Daoy (cell line): Measurements from ENCODE around the gene LMCD1. TPM values are rescaled to one million over a fixed set of nuclear protein-coding genes. Genes with fewer than 3 reads are reported as not detected.
"Not testable (repeated sequence)": the region's sequence is repeated elsewhere in the genome, so short reads cannot be mapped to it uniquely, and the experiment has no call there.

Experiments used
- DNase-seq: peaks from one replicate; pipeline ENCODE4 v3.0.0-alpha.2; 2015; ENCODE audit warnings: low read depth
- total RNA-seq: library from RNA; depleted of rRNA; stranded (reverse); fragments of >200 nt; shearing (Covaris generic); gene quantifications from 2 replicates; pipeline ENCODE4 v1.2.3, GENCODE V29; 2014

LMCD1 gene
- total RNA-seq, 1 experiment from 2014 or later: 18.7 TPM

DNA sequence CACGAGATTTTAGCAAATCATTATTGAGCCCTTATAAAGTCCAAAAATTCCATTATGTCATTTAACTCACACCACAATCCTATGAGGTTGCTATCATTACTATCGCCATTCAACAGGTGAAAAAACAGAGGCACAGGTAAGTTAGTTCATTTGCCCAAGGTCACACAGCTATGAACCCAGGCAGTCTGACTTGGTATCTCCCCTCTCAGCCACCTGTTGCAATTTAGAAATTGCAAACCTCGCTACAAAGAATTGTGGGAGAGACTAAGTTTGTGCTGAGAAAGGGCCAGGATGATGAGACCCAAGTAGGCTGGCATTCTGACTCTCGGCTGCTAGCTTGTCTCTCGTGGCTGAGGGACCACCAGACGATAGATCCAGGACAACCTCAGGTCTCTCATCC, 57.7 kb downstream of the LMCD1 start:
- no peak for DNase-seq

DNA sequence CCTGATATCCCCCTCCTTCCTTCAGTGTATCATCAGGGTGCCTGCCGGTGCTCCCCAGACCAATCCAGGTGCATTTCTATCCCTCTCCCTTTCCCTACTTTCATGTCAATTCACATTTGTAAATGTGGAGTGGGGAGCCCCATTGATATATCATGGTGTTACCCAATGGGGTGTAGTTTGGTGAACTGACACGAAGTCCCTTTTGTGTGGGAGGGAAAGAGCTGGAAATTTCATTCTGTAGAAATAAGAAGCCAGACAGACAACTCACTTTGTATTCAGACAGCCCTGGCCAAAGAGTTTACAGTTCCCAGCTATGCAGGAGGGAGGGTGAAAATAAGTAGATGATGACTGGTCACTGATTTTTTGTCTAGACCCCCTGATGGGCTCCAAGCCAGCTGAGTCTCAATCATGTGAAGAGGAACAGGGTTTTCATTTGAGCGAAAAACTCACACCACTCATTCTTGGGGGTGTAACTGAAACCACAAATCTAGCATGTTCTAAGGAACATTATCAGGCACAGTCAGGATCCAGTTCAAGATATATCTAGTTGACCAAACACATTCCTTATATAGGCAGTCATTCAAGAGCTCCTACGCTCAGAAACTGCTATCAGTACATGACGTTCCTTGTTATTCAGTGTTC, 58.9 kb downstream of the LMCD1 start:
- DNase-seq: peak; percentile 67

- DNase-seq: no peak
Measured at GRCh38 chr3:8561370-8561769, 59.7 kb downstream of the LMCD1 start.

DNA sequence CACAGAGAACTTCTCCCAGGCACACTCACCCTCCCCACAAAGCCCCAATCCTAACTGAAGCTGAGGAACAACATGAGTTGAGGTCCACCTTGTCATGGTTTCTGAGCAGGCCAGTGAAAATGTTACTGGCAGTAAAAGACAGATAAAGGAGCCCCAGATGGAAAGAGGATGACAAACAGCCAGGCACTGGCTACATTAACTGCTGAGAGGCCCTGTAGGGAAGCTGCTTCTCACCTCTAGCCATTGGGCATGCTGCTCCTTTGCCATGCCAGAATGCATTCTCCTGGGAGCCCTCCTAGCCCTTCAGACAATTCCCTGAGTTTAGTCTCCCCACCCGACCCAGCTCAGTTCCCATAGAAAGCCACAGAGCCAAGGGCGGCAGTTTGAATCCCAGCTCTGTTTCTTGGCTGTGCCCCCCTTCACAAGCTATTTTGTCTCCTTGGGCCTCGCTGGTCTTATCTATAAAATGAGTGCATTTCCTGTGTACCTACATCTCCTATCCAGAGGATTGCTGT, 60.5 kb downstream of the LMCD1 start:
- DNase-seq: no peak

- DNase-seq: no peak
Measured at GRCh38 chr3:8563146-8563545, 61.5 kb downstream of the LMCD1 start.

DNA sequence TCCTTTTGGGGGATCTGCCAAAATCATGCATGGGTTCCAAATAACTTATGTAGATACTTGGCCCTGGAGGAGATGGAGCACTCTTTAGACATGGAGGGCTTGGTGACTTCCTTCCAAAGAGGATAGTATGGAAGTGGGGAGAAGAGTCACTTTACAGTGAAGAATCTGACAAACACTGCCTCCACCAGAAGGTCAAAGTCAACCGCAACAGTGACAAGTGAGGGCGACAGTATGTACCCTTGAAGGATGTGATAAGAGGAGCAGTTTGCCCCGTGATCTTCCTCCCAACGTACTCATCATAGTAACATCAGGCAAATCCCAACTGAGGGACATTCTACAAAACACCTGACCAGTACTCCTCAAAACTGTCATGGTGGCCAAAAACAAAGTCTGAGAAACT, 62.0 kb downstream of the LMCD1 start:
- DNase-seq: no peak

- no peak for DNase-seq
Measured at GRCh38 chr3:8565376-8565775, 63.8 kb downstream of the LMCD1 start.

DNA sequence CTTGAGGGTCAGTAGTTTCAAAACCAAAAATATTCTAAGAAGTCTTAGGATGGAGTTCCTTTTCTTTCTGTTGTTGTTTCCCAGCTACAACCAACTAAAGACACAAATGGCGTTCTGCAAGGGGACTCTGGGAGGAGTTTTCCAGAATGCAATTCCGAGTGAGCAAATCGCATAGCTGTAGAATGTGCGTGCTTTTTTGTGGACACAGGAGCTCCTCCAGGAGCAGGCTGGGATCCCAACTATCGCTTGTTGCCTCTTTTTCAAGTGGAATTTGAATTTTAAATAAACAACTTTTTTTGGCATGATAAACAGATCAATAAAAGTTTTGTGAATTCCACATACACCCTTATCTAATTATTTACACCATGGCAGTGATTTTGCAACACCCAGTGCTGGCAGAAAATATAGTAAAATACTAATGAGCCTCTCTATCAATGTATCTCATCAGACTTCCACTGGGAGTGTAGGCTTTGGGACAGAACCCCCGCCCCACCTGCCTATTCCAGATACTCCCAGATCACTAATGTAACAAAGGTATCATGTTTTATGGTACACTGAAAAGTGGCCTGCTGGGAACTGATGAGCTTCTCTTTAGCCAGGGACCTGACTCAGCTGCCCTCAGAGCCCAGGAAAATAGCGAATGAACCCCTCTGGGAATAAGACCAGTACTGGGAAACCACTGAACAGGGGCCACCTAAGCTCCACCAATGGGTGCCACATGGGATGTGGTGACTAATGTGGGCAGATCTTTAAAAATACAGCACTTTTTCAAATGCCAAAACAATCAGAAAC, 66.4 kb downstream of the LMCD1 start:
- DNase-seq: no peak

DNA sequence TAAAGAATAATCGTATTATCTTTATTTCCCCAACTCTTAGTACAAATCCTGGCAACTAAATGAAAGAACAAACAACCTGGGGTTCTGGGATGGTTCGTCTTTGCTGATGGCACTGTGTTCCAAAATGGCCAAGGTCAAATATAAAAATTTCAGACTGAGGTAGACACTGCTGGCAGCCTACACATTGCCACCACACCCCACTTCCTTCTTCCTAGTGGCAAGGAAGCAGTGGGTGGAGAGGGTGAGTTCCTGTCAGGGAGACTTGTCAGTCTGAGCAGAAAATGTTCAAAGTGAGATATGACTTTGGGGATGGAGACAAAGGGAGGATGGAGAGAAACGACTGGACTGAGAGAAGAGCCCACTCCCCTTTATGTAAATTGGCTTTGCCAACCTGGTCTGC, 69.6 kb downstream of the LMCD1 start:
- no peak for DNase-seq

GRCh38 chr3:8573342-8573926, 71.8 kb downstream of the LMCD1 start:
- DNase-seq: no peak

DNA sequence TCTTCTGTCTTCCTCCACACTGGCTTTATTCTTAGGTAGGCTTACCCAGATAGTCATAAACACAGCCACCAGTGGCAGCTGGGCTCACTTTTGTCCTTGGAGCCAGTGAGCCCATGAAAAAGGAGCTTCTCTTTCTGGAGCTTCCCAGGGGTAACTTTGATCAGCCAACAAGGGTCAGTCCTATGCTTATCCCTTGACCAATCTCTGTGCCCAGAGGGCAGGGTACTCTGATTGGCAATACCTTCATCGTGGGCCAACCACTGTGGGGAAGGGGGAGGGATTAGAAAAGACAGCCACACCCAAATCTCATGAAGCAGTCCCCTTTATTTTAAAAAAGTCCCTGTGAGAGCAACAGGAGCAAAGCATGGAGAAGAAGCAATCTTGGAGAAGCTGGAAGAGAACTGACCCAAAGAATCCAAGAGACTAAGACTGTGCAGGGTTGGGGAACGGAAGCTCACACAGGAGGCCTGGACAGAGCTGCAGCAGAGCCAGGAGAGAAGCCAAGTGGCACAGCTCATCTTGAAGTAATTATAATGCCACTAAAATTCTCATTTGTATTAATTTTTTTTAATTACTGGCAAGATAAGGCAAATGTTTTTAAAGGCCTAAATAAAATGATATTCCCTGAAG, 72.5 kb downstream of the LMCD1 start:
- no peak for DNase-seq

DNA sequence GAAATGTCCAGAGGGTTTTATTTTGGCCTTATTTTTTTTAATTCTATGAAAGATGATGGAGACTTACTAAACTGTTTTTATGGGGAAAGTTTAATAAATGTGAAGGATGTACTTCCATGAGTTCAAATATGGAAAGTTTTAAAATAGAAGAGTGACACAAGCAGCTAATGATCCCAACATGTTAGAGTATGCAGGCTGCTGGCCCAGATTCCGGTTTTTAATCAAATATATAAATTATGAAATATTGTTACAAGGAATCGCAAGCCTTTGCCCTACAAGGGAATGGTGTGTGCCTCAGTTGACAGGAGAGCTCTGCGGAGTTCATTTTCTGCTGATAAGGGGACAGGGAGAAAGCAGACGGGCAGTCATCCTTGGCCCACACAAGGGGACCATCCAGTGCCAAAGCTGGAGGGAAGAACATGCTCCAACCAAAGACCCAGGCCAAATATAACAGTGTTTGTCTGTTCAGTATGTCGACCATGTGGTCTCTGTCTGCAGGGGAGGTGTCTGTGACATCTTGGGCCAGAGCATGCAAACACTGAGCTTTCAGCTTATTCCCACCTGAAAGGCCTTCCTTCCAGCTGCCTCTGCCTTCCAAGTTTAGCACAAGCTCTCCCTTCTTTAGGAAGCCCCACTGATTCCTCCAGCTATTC, 73.2 kb downstream of the LMCD1 start:
- DNase-seq: no peak

GRCh38 chr3:8575364-8576104, 73.9 kb downstream of the LMCD1 start:
- no peak for DNase-seq

DNA sequence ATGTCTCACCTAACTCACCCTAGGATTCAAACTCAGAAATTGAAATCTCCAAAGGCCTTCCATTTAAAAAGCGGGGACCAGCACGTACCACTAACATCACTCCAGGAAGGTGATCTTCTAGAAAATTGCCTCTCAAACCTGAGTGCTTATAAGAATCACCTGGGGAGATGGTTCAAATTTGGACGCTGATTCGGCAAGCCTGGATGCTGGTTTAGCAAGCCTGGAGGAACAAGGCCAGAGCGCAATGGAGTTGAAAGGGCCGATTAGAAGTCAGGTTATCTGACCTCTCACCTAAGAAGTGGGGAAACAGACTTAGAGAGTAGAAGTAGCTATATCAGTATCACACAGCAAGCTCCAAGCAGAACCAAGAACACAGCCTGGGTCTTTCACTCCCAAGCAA, 74.8 kb downstream of the LMCD1 start:
- DNase-seq: no peak

GRCh38 chr3:8576841-8577571, 75.4 kb downstream of the LMCD1 start:
- no peak for DNase-seq

DNA sequence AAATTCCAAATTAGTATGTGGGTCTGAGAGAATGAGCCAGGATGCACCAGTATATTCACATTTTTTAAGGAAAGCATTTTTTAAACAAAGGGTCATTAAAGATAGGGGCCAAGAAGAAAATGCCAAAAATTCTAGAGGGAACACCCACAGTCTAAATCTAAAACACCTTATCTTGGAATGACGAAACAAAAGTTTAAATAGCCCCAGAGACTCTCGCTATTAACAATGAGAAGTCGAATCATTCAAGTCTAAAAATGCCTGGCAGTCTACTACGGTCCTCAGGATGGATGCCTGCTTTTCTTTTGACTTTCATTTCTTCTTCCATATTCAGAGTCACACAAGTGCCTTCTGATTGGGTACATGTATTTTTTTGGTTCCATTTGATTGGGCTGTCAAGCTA, 76.7 kb downstream of the LMCD1 start:
- no peak for DNase-seq

DNA sequence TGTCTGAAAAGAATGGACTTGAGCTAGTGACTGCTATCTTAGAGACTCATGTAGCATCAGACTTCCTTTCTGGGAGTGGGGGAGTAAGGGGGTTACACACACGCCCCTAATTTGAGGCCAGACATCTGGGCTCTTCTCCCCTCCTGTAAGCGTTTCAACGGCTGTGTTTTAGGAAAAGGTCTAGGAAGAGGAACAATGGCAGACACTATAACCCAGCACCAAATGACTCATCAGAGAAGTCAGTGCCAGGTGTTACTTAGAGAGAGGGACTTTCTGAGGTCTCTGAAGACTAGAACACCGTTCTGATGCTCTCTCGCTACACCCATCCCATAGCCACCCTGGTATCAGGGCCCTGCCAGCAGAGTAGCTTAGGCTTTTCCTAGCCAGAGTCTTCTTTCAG, 77.5 kb downstream of the LMCD1 start:
- DNase-seq: peak; percentile 12

- no peak for DNase-seq
Measured at GRCh38 chr3:8579943-8580342, 78.3 kb downstream of the LMCD1 start.

DNA sequence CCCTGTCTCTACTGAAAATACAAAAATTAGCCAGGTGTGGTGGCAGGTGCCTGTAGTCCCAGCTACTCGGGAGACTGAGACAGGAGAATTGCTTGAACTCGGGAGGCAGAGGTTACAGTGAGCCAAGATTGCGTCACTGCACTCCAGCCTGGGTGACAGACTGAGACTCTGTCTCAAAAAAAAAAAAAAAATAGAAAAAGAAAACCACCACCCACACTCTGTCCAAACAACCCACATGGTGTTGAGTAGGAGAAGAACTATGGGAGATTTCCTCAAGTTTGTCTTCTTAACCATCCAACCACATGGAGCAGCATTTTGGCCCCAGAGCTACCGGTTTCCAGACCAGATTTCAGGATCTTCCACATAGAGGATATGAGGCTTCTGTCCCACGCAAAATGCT, 78.8 kb downstream of the LMCD1 start:
- DNase-seq: not testable (repeated sequence)

GRCh38 chr3:8581373-8581772, 79.8 kb downstream of the LMCD1 start:
- no peak for DNase-seq
